GM08714 (cell line): ENCODE results near the gene ARSG.

Experiments used
- H3K4me3 ChIP-seq: fragments of 200-500 bp; sonication (Bioruptor generic); 2 replicates; pipeline ENCODE4 v1.5.1; 2014; ENCODE audit warnings: mild to moderate bottlenecking, low read length, inconsistent platforms
- ZNF274 ChIP-seq: IDR thresholded peaks from 2 replicates; pipeline ENCODE4 v1.6.1; 2012; ENCODE audit warnings: mild to moderate bottlenecking, low read depth, low read length

Gene ARSG

DNA sequence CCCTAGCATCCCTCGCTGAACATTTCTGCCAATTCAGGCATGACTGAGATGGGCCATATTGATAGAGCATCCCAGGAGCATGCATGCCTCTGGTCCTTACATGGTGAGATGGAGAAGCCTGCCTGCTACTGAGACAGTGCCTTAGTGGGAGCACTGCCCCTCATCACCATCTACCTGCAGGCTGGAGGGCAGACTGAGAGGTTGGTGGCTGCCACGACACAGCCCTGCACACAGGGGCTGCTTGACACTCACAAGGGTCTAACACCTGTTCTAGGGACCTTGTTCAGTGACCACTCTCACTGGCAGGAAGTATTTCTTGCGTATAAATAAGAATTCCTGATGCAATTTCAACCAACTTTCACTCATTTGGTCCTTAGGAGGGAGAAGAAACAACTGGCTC is 132.0 kb downstream of the ARSG start:
- no peak for TF ChIP-seq ZNF274
- H3K4me3 ChIP-seq = no peak overlapping the region

DNA sequence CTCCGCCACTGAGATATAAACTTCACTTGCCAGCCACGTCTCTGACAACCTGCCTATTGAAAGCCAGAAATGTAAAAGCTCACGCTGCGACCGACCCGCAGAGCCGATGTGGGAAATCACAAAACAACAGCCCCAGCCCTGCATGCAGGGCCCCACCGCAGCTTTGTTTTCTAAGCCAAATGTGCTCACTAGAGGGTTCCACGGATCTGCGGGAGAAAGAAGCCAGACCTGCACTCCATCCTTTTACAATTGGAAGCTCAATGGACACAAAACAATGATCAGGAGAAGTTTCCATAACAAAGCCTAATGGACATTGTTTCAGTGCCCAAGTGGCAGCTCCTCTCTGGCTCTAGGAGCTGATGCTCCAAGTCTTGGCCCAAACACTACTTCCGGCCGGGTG is 132.9 kb downstream of the ARSG start:
- no peak for TF ChIP-seq ZNF274

DNA sequence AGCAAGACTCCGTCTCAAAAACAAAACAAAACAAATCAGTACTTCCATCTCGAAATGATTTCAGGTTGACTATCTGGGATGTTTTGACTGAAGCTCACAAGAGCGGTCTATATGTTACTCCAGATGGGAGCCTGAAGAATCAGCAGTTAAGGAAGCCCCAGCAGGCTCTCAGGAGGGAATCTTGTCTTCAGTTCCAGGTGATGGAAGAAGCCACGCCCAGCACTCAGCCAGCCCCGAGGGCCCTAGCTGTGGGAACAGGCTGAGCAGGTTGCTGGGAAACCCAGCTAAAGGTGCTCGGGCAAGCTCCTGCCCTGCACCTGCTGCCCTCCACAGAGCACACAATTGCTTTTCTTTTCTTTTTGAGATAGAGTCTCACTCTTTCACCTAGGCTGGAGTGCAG is 133.6 kb downstream of the ARSG start:
- no peak for TF ChIP-seq ZNF274
- no peak overlapping the region for H3K4me3 ChIP-seq

More for the DNA sequence above, 132.9 kb downstream of the ARSG start:
- H3K4me3 ChIP-seq = no peak overlapping the region

DNA sequence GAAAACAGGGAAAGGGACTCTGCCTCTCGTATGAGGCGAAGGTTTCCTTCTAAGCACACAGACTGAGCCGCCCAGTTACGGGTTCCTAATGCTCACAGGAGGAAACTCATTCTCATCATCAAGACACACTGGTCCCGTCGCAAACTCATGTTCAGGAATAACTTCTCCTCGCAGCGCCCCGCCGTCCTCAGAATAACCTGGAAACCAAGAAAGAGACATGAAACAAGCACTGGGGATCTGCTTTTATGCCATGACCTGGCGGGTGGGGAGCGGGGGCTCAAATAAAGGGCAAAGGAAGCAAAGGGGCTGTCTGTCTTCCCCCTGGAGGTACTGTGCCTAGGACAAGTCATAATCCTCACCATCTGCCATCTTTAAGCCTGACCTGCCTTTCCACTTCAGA is 134.7 kb downstream of the ARSG start:
- TF ChIP-seq ZNF274 = no peak
- no peak overlapping the region for H3K4me3 ChIP-seq

DNA sequence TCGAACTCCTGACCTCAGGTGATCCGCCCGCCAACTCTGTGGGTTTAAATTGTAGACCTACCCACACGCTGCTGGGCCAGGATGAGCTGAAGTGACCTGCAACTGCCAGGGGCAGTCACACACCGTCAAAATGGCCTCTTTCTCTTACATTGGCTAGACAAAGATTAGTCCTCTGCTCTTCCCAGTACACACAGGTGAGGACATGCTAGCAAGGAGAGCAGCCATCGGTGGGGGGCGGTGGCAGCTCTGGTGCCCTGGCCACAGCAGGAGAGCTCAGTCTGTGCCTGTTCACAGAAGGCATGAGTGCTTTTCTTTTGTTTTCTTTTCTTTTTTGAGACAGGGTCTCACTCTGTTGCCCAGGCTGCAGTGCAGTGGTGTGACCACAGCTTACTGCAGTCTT is 136.3 kb downstream of the ARSG start:
- TF ChIP-seq ZNF274 = no peak
- no peak overlapping the region for H3K4me3 ChIP-seq

DNA sequence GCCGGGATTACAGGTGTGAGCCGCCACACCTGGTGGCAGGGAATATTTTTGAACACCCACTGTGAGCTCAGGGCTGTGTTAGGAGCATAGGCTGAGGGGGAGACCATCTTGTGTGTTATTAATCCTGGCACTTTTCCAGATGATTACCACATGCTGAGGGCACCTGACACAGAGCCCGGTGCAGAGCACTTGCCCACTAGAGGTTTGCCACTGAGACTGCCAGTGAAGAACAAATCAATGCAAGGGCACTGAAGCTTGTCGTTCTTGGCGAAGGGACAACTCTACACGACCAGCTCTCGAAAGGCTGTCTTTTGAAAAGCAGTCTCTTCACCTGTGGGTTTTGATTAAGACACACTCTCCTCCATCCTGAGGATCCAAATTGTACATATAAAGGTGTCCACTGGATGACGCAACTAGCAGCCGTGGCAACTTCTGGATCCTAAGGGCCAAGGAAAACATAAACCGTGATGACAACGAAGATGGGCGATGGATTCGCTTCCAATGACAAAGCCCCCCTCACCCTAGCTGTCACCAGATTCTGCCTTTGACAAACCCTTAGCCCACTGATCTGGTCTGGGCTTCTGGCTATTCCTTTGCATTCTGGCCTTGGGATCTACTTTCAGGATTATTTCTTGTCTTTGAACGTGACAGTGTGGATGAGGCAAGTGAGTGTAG is 137.3 kb downstream of the ARSG start:
- no peak overlapping the region for H3K4me3 ChIP-seq
- no peak for TF ChIP-seq ZNF274

DNA sequence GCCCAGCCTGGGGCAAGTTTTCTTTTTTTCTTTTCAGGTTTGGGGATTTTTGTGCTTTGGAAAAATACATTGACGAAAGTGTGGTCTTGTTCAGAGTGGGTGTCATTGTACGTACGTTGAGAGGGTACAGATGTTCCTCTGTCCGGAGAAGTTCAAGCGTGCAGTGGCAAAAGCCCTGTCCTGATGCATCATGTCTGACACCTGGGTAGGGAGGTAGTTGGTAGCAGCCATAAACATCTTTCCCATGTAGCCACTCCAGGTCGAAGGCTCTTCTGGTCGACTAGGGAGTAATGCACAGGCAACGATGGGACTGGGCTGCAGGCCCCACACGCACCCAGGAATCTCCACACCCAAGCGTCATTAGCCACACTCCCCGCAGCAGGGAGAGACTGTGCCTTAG is 138.6 kb downstream of the ARSG start:
- no peak for TF ChIP-seq ZNF274
- no peak overlapping the region for H3K4me3 ChIP-seq

DNA sequence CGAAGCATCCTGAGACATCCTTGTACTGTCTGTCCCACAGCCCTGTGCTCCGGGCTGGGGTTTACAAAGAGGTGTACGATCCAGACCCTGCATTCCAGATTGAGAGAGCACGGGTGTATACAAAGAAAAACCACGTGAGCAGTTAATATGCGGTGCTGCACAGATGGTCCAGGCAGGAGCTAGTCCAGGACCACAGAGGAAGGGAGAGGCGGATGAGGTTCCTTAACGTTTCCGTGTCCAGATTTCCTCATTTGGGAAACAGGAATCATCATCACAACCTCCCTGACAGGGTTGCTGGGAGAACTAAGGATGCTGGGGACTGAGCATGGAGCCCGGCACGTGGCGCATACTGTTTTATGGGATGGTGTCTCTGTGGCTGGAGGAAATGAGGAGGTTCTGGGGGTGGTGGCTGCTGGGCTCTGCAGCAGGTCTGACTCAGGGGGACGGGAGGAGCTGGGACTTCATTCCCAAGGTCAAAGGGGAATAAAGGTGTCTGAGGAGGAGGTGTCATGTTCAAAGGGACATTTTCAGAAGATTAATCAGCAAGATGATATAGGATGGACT is 139.8 kb downstream of the ARSG start:
- no peak for TF ChIP-seq ZNF274
- no peak overlapping the region for H3K4me3 ChIP-seq

DNA sequence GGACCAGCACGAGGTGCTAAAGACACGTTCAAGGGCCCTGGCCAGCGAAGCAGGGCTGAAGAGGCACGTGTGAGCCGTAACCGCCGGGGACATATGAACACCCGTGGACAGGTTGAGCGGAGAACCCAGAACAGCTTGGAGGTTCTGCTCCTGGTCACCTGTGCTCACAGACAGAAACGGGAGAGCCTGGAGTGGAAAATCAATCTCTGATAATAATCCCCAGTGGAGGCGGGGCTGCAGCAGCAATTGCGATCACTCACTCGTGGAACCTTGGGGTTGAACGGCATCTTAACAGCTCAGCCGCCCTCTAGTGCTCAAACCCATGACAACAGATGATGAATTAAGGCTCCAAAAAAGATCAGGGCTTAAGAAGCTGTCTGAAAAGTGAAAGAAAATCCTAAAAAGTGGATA is 140.4 kb downstream of the ARSG start:
- no peak for TF ChIP-seq ZNF274
- no peak overlapping the region for H3K4me3 ChIP-seq

DNA sequence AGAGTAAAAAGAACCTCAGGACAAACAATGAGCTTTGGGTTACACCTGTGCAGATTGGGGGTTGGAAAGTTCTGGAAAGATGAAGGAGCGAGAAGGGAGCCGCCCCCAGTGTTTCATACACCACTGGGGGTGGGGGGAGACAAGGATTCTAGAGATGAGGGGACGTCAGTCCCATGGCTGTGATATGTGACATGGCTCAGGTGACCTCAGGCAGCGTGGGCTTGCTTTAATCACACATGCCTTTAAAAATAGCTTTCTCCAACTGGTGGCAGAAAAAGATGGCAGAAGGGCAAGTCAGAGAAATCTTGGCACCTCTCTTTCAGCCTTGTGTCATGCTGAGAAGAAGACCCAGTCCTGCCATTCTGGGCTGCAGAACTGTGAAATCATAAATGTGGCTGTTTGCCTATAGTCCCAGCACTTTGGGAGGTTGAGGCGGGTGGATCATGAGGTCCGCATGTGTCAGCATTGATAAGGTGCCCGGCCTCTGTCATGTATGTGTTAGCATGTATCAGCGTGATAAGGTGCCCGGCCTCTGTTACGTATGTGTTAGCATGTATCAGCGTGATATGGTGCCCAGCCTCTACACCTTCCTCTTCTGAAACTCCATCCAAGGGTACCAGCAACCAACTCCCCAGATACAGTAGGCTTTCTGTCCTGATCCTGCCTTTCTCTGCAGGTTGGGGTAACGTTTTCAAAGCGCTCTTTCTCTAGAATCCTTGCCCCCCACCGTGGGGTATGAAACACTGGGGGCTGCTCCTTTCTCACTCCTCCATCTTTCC is 141.0 kb downstream of the ARSG start:
- no peak overlapping the region for H3K4me3 ChIP-seq
- TF ChIP-seq ZNF274 = no peak

DNA sequence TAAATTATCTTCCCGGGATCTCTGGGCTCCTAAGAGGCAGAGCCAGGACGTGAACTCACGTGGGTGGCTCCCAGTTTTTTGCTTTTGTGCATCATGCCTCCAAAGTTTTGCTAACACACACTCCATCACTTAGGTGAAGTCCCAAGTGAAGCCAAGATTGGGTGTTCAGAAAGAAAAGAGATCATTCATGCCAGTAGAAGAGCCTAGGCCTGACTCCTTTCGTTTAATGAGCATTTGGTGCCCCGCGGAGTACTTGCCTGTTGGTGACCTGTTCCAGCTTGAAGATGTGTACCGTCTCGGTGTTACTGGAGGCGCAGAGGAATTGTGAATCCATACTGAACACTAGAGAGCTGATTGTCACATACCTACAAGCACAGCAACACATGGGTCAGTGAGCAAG is 141.9 kb downstream of the ARSG start:
- no peak overlapping the region for H3K4me3 ChIP-seq
- TF ChIP-seq ZNF274 = no peak

DNA sequence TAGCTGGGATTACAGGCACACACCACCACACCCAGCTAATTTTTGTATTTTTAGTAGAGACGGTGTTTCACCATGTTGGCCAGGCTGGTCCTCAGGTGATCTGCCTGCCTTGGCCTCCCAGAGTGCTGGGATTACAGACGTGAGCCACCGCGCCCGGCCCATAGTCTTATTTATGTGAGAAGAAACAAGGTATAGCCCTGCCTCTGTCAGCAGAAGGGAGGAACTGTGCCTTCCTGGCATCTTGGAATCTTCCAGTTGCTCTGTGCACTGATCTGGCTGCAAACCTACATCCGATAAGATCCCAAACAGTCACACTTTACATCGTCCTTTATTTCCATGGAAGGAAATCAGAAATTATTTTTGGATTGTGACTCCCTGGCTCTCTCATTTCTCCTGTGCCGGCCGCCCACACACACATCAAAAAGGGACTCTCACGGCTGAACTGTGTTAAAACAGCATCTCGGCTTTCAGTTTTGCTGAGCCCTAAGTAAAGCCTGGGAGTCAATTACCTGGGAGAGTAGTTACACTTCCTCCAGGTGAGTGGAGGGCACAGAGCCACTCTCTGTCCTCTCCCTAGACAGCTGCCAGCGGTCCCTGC is 142.7 kb downstream of the ARSG start:
- TF ChIP-seq ZNF274 = no peak
- no peak overlapping the region for H3K4me3 ChIP-seq

DNA sequence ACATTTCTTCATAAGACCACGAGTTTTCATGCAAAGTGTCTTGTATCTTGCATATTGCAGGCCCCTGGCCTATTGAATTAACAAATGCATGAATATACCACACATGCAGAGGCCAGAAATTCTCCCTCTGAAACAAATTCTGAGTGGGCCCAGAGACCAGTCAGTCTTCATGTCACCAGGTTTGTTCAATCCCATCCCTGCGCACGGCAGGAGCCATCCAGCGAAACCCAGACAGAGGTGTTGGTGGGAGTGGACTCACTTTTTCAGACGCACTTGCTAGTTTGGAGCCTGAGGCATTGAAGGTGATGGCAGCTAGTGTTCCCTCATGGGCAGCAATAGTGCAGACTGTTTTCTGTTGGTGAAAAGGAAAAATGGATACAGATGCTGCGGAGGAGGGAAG is 144.1 kb downstream of the ARSG start:
- no peak for TF ChIP-seq ZNF274
- no peak overlapping the region for H3K4me3 ChIP-seq

DNA sequence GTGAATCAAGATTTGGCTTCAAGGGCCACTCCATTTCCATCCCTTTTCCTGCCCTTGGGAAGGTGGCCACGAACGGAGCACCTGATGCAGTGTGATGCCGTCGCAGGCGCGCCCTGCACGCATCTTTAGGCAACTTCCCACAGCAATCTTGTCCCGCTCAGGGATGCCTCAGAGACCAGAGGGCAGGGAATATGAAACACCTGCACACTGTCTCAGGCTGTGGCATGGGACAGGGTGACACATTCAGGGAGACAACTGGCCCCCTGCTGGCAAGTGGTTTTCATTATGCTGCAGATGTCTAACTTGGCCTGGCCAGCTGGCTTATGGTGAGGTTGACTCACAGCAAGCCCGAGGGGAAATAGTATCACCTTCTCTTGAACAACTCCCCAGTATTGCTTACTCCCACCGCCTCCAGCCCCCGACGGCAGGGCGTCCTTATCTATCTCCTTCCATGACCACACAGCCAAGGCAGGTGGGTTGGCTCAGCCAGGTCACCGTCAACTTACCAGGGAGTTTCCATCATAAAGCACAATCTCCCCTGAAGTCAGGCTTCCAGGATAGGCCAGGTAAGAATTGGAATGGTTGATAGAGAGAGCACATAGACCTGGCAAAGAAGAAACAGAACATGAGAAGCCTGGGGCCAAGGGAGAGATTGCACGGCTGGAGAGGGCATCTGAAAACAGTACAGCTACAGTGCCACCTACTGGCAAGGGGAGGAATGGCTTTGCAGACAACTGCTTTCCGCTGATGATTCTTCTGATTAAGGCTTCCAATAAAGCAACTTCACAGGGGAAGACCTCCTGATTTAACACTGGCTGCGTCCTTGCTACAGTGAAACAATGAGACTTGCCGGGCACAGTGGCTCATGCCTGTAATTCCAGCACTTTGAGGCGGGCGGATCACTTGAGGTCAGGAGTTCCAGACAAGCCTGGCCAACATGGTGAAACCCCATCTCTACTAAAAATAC is 144.9 kb downstream of the ARSG start:
- H3K4me3 ChIP-seq = no peak overlapping the region
- no peak for TF ChIP-seq ZNF274
